ENCODE measurements around the gene HHAT. TPM values are rescaled to one million over a fixed set of nuclear protein-coding genes. Genes with fewer than 3 reads are reported as not detected.

The HHAT gene
- total RNA-seq, 2 experiments from 2014 or later: 5.2 to 9.5 TPM

GRCh38 chr1:210397252-210397651, 68.5 kb downstream of the HHAT start:
- TF ChIP-seq EZH2phosphoT487 (IDR thresholded peaks at IDR 0.05; ENCODE audit: borderline replicate concordance, low read depth, low read length) (no peak), CTCF (conservative IDR thresholded peaks at IDR 0.05; ENCODE audit: low read length) (no peak)
- Histone ChIP-seq H2AFZ (ENCODE audit: low read length) (no peak overlapping the region), H3K4me3 (ENCODE audit: low read depth, low read length, poor library complexity, severe bottlenecking) (no peak overlapping the region), H3K4me1 (ENCODE audit: insufficient read depth, low read length, poor library complexity, severe bottlenecking) (no peaks in the 10 kb centered on the region), H4K20me1 (ENCODE audit: insufficient read depth, low read length) (no peaks in the 10 kb centered on the region), H3K9me3 (ENCODE audit: low read length) (no peaks in the 10 kb centered on the region), H3K27ac (ENCODE audit: low read depth, low read length, poor library complexity, severe bottlenecking) (no peak overlapping the region), H3K79me2 (ENCODE audit: insufficient read depth, low read depth, low read length) (no peaks in the 10 kb centered on the region), H3K4me2 (ENCODE audit: low read length) (no peak overlapping the region), H3K36me3 (ENCODE audit: insufficient read depth, low read length) (no peaks in the 10 kb centered on the region), H3K9me2 (ENCODE audit: insufficient read depth, low read length) (no peaks in the 10 kb centered on the region)
- ChIA-PET CTCF (ENCODE audit: unreplicated experiment) (no interaction called here), POLR2A (no interaction called here)
- BruUV-seq (replicated peaks): no TSS peak
- DNase-seq (ENCODE audit: low spot score): no peak
- intact Hi-C loops (cut with micrococcal nuclease; ENCODE audit: unreplicated experiment): no loop called here

GRCh38 chr1:210397681-210398080, 69.0 kb downstream of the HHAT start:
- Histone ChIP-seq H3K4me2 (ENCODE audit: low read length) (no peak overlapping the region), H3K79me2 (ENCODE audit: insufficient read depth, low read depth, low read length) (no peaks in the 10 kb centered on the region), H2AFZ (ENCODE audit: low read length) (no peak overlapping the region), H4K20me1 (ENCODE audit: insufficient read depth, low read length) (no peaks in the 10 kb centered on the region), H3K4me1 (ENCODE audit: insufficient read depth, low read length, poor library complexity, severe bottlenecking) (no peaks in the 10 kb centered on the region), H3K27ac (ENCODE audit: low read depth, low read length, poor library complexity, severe bottlenecking) (no peak overlapping the region), H3K9me3 (ENCODE audit: low read length) (no peaks in the 10 kb centered on the region), H3K36me3 (ENCODE audit: insufficient read depth, low read length) (no peaks in the 10 kb centered on the region), H3K4me3 (ENCODE audit: low read depth, low read length, poor library complexity, severe bottlenecking) (no peak overlapping the region), H3K9me2 (ENCODE audit: insufficient read depth, low read length) (no peaks in the 10 kb centered on the region)
- intact Hi-C loops (cut with micrococcal nuclease; ENCODE audit: unreplicated experiment): no loop called here
- no TSS peak for BruUV-seq (replicated peaks)
- TF ChIP-seq EZH2phosphoT487 (IDR thresholded peaks at IDR 0.05; ENCODE audit: borderline replicate concordance, low read depth, low read length): no peak
- no peak for TF ChIP-seq CTCF (conservative IDR thresholded peaks at IDR 0.05; ENCODE audit: low read length)
- POLR2A ChIA-PET: no interaction called here
- CTCF ChIA-PET (ENCODE audit: unreplicated experiment): interaction anchor here (0.6 kb wide), 1 partner anchor 9 kb away, joined by 3 read pairs; no protein-coding TSS in a partner anchor
- DNase-seq (ENCODE audit: low spot score): no peak

- no peak overlapping the region for H3K4me2 ChIP-seq (ENCODE audit: low read length)
These were observed 69.8 kb downstream of the HHAT start for GRCh38 chr1:210398466-210398865.

More at GRCh38 chr1:210398466-210398865, 69.8 kb downstream of the HHAT start:
- Histone ChIP-seq H3K36me3 (ENCODE audit: insufficient read depth, low read length) (no peaks in the 10 kb centered on the region), H3K27ac (ENCODE audit: low read depth, low read length, poor library complexity, severe bottlenecking) (no peak overlapping the region), H3K4me1 (ENCODE audit: insufficient read depth, low read length, poor library complexity, severe bottlenecking) (no peaks in the 10 kb centered on the region), H3K9me2 (ENCODE audit: insufficient read depth, low read length) (no peaks in the 10 kb centered on the region), H2AFZ (ENCODE audit: low read length) (no peak overlapping the region), H3K9me3 (ENCODE audit: low read length) (no peaks in the 10 kb centered on the region), H3K79me2 (ENCODE audit: insufficient read depth, low read depth, low read length) (no peaks in the 10 kb centered on the region), H3K4me3 (ENCODE audit: low read depth, low read length, poor library complexity, severe bottlenecking) (no peak overlapping the region), H4K20me1 (ENCODE audit: insufficient read depth, low read length) (no peaks in the 10 kb centered on the region)
- no peak for DNase-seq (ENCODE audit: low spot score)
- CTCF ChIA-PET (ENCODE audit: unreplicated experiment): interaction anchor here (0.6 kb wide), 1 partner anchor 8 kb away, joined by 3 read pairs; no protein-coding TSS in a partner anchor
- BruUV-seq (replicated peaks): no TSS peak
- intact Hi-C loops (cut with micrococcal nuclease; ENCODE audit: unreplicated experiment): no loop called here
- TF ChIP-seq CTCF (conservative IDR thresholded peaks at IDR 0.05; ENCODE audit: low read length) (no peak), EZH2phosphoT487 (IDR thresholded peaks at IDR 0.05; ENCODE audit: borderline replicate concordance, low read depth, low read length) (no peak)
- POLR2A ChIA-PET: interaction anchor here (0.6 kb wide), 1 partner anchor 145 kb away, joined by 4 read pairs; no protein-coding TSS in a partner anchor
